Measurements from ENCODE around the gene THY1. TPM values are rescaled to one million over a fixed set of nuclear protein-coding genes. Genes with fewer than 3 reads are reported as not detected.
A peak's percentile ranks its signal among the peaks of the same experiment; 100 is the strongest.

The THY1 gene
- total RNA-seq, 2 donors from 2014 or later = 3.3 to 39.7 TPM

- Histone ChIP-seq H3K36me3 (no peaks in the 10 kb centered on the region), H3K27me3 (replicated peaks; ENCODE audit: insufficient read depth) (no peaks in the 10 kb centered on the region), H3K27ac (peak overlapping the region; percentile 25 to 66), H3K4me1 (replicated peaks) (no peaks in the 10 kb centered on the region), H3K9me3 (no peaks in the 10 kb centered on the region), H3K4me3 (no peak overlapping the region)
- 49% methylated on average over 17 of the region's 17 CpGs for WGBS
- DNase-seq (ENCODE audit: low spot score) = no peak
- intact Hi-C loops (cut with DNase I) = no loop called here
- no peak for TF ChIP-seq POLR2A (IDR thresholded peaks at IDR 0.05)
- no peak for TF ChIP-seq CTCF (IDR thresholded peaks at IDR 0.05)
- no peak for TF ChIP-seq POLR2AphosphoS5 (IDR thresholded peaks at IDR 0.05)
Measured at GRCh38 chr11:119368121-119369034, 54.6 kb downstream of the THY1 start.

GRCh38 chr11:119367661-119368120 is 55.3 kb downstream of the THY1 start:
- H3K27me3 ChIP-seq (replicated peaks; ENCODE audit: insufficient read depth) = no peaks in the 10 kb centered on the region
- WGBS = 48% methylated on average over 9 of the region's 9 CpGs
- DNase-seq (ENCODE audit: low spot score) = no peak
- peak overlapping the region; percentile 25 to 66 for H3K27ac ChIP-seq
- no peaks in the 10 kb centered on the region for H3K9me3 ChIP-seq
- no peaks in the 10 kb centered on the region for H3K36me3 ChIP-seq
- no peak overlapping the region for H3K4me3 ChIP-seq
- intact Hi-C loops (cut with DNase I) = no loop called here
- no peaks in the 10 kb centered on the region for H3K4me1 ChIP-seq (replicated peaks)
- TF ChIP-seq POLR2A (IDR thresholded peaks at IDR 0.05) (no peak), POLR2AphosphoS5 (IDR thresholded peaks at IDR 0.05) (no peak), CTCF (IDR thresholded peaks at IDR 0.05) (no peak)

Small RNA genes within 50 kb of the gene (small RNA-seq; reads per million reads assigned to genes)
- 0 reads per million in 2 donors for gene AP003396.4

Other genes starting within 250 kb of the THY1 start
- not detected for gene NHERF4, start 237.7 kb downstream of the THY1 start, total RNA-seq
- gene CBL, start 216.8 kb downstream of the THY1 start, total RNA-seq = 10 to 100 TPM in 1 of 2 donors, 1 to 10 TPM in 1; 9.8 to 38.8 TPM
- 100 to 1,000 TPM; 156 to 292 TPM for gene MCAM, start 106.0 kb downstream of the THY1 start, total RNA-seq
- gene RNF26, start 88.6 kb downstream of the THY1 start, total RNA-seq = 10 to 100 TPM; 17.6 to 34.2 TPM
- 10 to 100 TPM; 15.3 to 20.2 TPM for gene C1QTNF5, start 82.3 kb downstream of the THY1 start, total RNA-seq
- gene MFRP, start 76.5 kb downstream of the THY1 start, total RNA-seq = not detected
- gene USP2, start 41.5 kb downstream of the THY1 start, total RNA-seq = 10 to 100 TPM in 1 of 2 donors, 1 to 10 TPM in 1; 2.3 to 10.8 TPM

Measured in prostate gland (tissue), 2 donors.